ENCODE measurements around the gene SORCS2.

SORCS2 gene

DNA sequence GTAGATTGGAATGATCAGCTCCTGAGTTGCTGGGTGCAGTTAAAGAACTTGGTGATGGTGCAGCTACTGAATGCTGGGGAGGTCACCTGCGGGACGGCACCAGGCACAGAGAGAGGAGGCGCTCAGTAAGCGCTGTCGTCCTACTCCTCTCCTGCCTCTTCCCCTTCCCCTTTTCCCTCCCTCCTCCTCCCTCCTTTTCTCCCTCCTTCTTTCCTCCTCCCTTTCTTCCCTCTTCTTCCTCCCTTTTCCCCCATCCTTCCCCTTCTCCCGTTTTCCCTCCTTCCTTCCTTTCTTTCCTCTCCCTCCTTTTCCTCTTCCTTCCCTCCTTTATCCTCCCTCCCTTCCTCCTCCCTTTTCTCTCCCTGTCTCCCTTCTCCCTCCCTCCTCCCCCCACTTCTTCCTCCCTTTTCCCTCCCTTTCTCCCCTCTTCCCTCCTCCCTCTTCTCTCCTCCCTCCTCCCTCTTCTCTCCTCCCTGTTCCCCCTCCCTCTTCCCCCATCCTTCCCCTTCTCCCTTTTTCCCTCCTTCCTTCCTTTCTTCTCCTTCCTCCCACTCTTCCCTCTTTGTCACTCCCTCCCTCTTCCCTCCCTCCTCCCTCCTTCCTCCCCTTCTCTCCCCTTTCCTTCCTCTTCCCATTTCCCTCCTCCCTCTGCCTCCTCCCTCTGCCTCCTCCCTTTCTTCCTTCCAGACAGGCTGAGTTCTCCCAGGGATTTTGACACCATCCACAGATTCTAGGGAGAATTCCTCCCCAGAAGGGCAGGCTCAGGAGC, 330.3 kb downstream of the SORCS2 start:
- no peak for DNase-seq

GRCh38 chr4:7523526-7523925, 331.2 kb downstream of the SORCS2 start:
- DNase-seq, result no peak

DNA sequence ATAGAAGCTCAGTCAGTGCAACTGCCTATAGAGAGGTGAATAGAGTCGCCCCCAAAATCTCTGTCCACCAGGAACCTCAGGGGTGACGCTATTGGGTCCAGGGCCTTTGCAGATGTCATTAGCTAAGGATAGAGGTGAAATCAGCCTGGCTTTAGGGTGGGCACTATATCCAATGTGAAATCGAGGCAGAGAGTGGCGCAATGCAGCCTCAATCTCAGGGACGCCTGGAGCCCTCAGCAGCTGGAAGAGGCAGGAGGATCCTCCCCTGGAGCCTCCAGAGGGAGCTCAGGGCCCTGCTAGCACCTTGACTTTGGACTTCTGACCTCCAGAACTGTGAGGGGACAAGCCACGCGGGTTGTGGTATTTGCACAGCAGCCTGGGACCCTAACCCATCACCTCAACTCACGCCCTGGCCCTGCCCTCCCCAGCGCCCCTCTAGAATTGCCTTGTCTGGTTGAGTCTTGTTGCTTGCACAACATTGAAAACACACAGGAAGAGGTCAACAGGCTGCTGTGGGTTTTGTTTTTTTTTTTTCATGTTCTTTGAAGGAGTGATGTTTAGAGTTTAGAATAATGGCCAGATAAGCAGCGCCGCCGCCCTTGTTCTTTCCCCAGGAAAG, 331.8 kb downstream of the SORCS2 start:
- DNase-seq, result no peak

DNA sequence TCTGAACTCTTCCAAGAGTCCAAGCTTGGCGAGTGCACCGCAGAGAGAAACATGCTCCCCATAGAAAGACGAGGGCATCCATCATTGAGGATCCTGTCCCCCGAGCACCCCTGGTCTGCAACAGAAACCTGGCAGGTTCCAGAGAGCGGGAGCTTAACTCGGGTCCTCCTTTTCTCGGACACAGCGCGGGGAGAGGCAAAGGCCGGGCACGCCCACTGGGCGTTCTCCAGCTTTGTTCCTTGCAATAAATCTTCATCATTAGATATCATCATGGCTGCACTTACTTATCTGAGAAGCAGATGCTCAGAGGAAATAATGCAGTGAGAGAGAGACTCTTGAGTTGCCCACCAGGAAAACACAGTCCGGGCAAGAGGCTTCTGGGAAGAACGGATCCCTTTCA, 332.5 kb downstream of the SORCS2 start:
- no peak for DNase-seq

GRCh38 chr4:7526491-7526890, 334.2 kb downstream of the SORCS2 start:
- no peak for DNase-seq

DNA sequence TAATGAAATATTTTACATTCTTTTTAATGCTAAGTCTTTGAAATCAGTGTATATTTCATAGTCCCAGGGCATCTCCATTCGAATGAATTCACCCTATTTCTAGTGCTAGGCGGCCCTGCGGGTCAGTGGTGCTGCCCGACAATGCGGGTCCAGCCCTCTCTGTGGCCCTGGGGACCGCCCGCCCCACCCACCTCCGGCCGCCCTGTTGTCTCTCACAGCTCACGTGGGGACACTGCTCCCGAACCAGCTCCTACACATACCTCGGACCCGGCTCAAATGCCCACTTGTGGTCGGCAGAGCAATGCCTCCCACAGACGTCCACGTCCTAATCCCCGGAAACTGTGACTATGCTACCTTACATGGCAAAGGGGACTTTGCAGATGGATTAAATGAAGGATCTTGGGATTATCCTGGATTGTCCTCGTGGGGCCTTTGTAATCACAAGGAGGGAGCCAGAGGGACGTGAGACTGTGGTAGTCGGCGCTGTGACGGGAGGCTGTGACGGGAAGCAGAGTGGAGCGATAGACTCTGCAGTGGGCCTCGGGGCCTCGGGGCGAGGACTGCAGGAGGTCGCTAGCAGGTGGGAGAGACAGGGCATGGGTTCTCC, 334.7 kb downstream of the SORCS2 start:
- no peak for DNase-seq

- DNase-seq, result no peak
Observed at GRCh38 chr4:7529368-7530080, 337.2 kb downstream of the SORCS2 start.

GRCh38 chr4:7530082-7530481, 337.7 kb downstream of the SORCS2 start:
- DNase-seq, result no peak

DNA sequence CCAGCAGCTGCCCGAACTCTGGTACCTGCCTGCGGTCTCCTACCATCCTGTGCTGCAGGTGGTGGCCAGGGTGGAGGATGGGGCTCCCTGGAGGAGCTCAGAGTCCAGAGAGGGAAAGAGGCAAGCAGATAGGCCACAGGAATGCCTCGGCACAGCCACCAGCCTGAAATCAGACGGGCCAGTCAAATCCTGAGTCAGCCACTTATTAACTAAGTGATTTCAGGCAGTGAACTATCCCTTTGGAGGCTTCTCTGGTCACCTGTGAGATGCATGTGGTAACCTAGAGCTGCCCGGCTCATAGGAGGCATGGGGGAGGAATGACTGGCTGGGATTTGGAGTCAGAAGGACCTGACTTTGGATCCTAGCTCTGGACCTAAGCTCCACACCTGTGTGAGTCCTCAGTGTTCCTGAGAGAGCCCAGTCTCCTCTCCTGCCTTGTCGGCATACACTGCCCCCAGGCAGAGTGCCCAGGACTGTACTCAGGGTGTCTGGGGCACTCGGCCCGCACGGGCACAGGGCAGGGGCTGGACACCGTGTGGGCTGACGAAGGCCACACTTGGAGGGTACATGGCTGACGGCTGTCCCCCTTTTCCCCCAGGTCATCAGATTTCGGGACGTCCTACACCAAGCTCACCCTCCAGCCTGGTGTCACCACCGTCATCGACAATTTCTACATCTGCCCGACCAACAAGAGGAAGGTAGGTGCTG, 338.7 kb downstream of the SORCS2 start:
- DNase-seq, result no peak

GRCh38 chr4:7531640-7531994, 339.3 kb downstream of the SORCS2 start:
- no peak for DNase-seq

GRCh38 chr4:7532043-7532442, 339.7 kb downstream of the SORCS2 start:
- no peak for DNase-seq

- no peak for DNase-seq
Observed at GRCh38 chr4:7533267-7533666, 340.9 kb downstream of the SORCS2 start.

DNA sequence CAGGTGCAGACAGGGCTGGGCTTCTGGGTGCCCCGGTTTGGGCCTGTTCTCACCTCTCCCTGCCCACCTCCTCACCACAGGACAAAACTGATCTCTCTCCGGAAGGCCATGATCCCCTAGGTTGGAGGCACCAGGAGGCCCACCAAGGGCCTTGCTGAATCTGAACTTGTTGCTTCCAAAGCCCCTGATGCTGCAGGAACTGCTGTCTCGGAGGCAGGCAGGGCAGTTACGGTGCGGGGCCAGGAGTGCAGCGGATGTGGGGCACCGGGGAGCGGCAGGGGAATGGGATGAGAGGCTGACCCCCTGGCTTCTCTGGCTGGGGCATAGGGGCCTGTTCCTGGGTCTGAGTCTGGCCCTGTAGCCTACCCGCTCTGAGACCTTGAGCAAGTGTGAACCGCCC, 342.8 kb downstream of the SORCS2 start:
- DNase-seq, result no peak

- DNase-seq, result no peak
Observed at GRCh38 chr4:7535619-7536018, 343.3 kb downstream of the SORCS2 start.

DNA sequence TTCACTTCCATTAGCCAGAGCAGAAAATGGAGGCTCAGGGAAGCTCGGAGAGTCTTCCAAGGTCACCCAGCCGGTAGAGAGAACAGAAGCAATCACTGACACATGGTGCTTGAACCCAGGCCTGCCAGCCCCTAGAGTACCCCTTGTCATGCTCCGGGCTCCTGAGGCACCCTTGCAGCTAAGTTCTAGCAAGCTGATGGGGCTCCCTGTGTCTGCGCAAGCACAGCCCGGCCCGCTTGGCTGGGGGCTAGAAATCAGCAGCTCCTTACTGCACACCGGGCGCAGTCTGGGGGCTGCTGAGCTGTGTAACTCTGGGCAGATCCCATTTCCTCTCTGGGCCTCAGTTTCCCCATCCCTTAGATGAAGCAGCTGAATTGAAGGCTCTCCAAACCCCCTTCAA, 344.5 kb downstream of the SORCS2 start:
- DNase-seq, result no peak

- DNase-seq, result no peak
Observed at GRCh38 chr4:7537853-7538400, 345.6 kb downstream of the SORCS2 start.

DNA sequence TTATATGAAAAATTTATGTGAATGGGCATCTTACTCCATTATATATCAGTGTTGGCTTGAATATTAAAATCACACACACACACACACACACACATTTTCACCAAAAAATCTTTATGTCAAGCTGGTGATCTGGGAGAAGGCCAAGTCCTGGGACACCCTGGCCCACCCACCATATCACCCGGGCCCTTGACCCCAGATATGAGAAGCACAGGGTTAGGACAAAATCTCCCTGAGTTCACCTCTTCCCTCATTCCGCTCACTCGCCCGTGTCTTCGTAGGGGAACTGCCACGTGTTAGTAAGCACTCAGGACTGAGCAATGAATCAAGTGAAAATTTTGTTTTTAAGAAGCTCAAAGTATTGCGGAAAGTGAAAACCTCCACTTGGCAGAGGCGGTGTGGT, 346.2 kb downstream of the SORCS2 start:
- no peak for DNase-seq

GRCh38 chr4:7539186-7539585, 346.8 kb downstream of the SORCS2 start:
- no peak for DNase-seq

- peak; percentile 76 for DNase-seq
Observed at GRCh38 chr4:7539659-7540058, 347.3 kb downstream of the SORCS2 start.

- no peak for DNase-seq
Observed at GRCh38 chr4:7540206-7540605, 347.9 kb downstream of the SORCS2 start.

GRCh38 chr4:7540654-7541413, 348.5 kb downstream of the SORCS2 start:
- no peak for DNase-seq

DNA sequence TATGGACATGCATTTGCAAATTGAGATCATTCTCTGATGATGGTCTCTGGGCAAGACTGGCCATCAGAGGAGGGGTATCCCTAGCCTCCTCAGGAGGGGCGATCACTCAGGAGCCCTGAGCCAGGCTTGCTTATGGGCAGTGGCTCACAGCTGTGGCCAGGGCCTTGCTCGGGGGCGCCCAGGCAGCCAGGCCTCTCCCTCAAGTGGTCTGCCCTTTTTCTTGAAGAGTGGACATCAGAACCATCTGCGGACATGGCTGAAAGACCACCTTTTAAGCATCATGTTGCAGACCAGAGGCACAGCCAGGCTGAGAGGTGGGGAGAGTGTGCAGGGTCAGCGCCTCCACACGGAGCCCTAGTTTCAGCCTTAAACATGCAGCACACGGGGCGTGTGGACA, 349.1 kb downstream of the SORCS2 start:
- no peak for DNase-seq

Data from CD4-positive, alpha-beta T cell treated with Interferon gamma for 1 hour (primary cell).